ENCODE data around the gene PHRF1.

- TF ChIP-seq CTCF (IDR thresholded peaks at IDR 0.05) (no peak), POLR2AphosphoS5 (IDR thresholded peaks at IDR 0.05) (no peak)
Observed at GRCh38 chr11:567629-568292, 8.5 kb upstream of the PHRF1 start.

Data from upper lobe of left lung (tissue), 4 donors.